HAP-1 (cell line): ENCODE data around the gene PTPRH.
A peak's percentile ranks its signal among the peaks of the same experiment; 100 is the strongest.

Experiments
- DNase-seq, 2 experiments: peaks; one replicate each; pipeline ENCODE4 v3.0.0-alpha.2; 2016 to 2020; ENCODE audit warnings: low spot score in 2 of 2
- H3K27me3 ChIP-seq: fragments of 250-450 bp; sonication (Bioruptor Pico); 2 replicates; pipeline ENCODE4 v1.5.1; 2020; ENCODE audit warnings: low read depth, mild to moderate bottlenecking, moderate library complexity
- H3K36me3 ChIP-seq: fragments of 250-450 bp; sonication (Bioruptor Pico); replicated peaks from 2 replicates; pipeline ENCODE4 v1.5.1; 2020; ENCODE audit warnings: mild to moderate bottlenecking
- H3K4me1 ChIP-seq: fragments of 250-450 bp; sonication (Bioruptor Pico); 2 replicates; pipeline ENCODE4 v1.5.1; 2020; ENCODE audit warnings: mild to moderate bottlenecking
- H3K4me3 ChIP-seq: fragments of 250-450 bp; sonication (Bioruptor Pico); 2 replicates; pipeline ENCODE4 v1.5.1; 2020; ENCODE audit warnings: mild to moderate bottlenecking, moderate library complexity
- H3K9me3 ChIP-seq: fragments of 250-450 bp; sonication (Bioruptor Pico); 2 replicates; pipeline ENCODE4 v1.5.1; 2020; ENCODE audit warnings: mild to moderate bottlenecking, moderate library complexity
- in situ Hi-C: fragments of 300-500 bp; cut with MboI; formaldehyde crosslinking; loops from 3 replicates; pipeline ENCODE4 v1.14.3; 2020; ENCODE audit warnings: low sequenced_read_pairs, inconsistent platforms, mixed read lengths

The PTPRH gene

GRCh38 chr19:55146078-55146704, 63.1 kb downstream of the PTPRH start:
- in situ Hi-C loops, result no loop called here
- peaks cover 2% of the 10 kb centered on the region for H3K4me1 ChIP-seq
- peak overlapping the region; percentile 37 for H3K4me3 ChIP-seq
- no peaks in the 10 kb centered on the region for H3K36me3 ChIP-seq
- H3K27me3 ChIP-seq, result peaks cover 8% of the 10 kb centered on the region
- no peaks in the 10 kb centered on the region for H3K9me3 ChIP-seq
- peak; percentile 27 to 75 for DNase-seq

GRCh38 chr19:55145232-55145631, 64.1 kb downstream of the PTPRH start:
- DNase-seq, result no peak
- H3K27me3 ChIP-seq, result peaks cover 7% of the 10 kb centered on the region
- H3K4me1 ChIP-seq, result peaks cover 2% of the 10 kb centered on the region
- no peak overlapping the region for H3K4me3 ChIP-seq
- H3K9me3 ChIP-seq, result no peaks in the 10 kb centered on the region
- in situ Hi-C loops, result no loop called here
- no peaks in the 10 kb centered on the region for H3K36me3 ChIP-seq

GRCh38 chr19:55141696-55142095, 67.6 kb downstream of the PTPRH start:
- Histone ChIP-seq H3K9me3 (no peaks in the 10 kb centered on the region), H3K27me3 (no peaks in the 10 kb centered on the region), H3K4me1 (no peaks in the 10 kb centered on the region; the same call in none of the 2 replicates), H3K36me3 (no peaks in the 10 kb centered on the region), H3K4me3 (no peak overlapping the region)
- no peak for DNase-seq
- in situ Hi-C loops, result loop anchor here (5.0 kb wide), 1 partner anchor 276 kb away; no protein-coding TSS in a partner anchor

GRCh38 chr19:55137915-55138314, 71.4 kb downstream of the PTPRH start:
- in situ Hi-C loops, result no loop called here
- H3K4me3 ChIP-seq, result no peak overlapping the region
- no peak for DNase-seq
- no peaks in the 10 kb centered on the region for H3K27me3 ChIP-seq
- no peaks in the 10 kb centered on the region for H3K36me3 ChIP-seq
- no peaks in the 10 kb centered on the region; the same call in 1 of the 2 replicates for H3K4me1 ChIP-seq
- H3K9me3 ChIP-seq, result no peaks in the 10 kb centered on the region

- no peak overlapping the region for H3K4me3 ChIP-seq
- no peak for DNase-seq
- no peaks in the 10 kb centered on the region for H3K9me3 ChIP-seq
- in situ Hi-C loops, result no loop called here
- H3K4me1 ChIP-seq, result no peaks in the 10 kb centered on the region; the same call in 1 of the 2 replicates
- H3K27me3 ChIP-seq, result no peaks in the 10 kb centered on the region
- no peaks in the 10 kb centered on the region for H3K36me3 ChIP-seq
These were observed 72.8 kb downstream of the PTPRH start for GRCh38 chr19:55136399-55137102.

- no peaks in the 10 kb centered on the region for H3K36me3 ChIP-seq
- no peak for DNase-seq
- no peaks in the 10 kb centered on the region for H3K4me1 ChIP-seq
- no peak overlapping the region for H3K4me3 ChIP-seq
- in situ Hi-C loops, result no loop called here
- H3K9me3 ChIP-seq, result no peaks in the 10 kb centered on the region
- no peaks in the 10 kb centered on the region for H3K27me3 ChIP-seq
These were observed 74.6 kb downstream of the PTPRH start for GRCh38 chr19:55134736-55135135.

GRCh38 chr19:55133639-55134444, 75.5 kb downstream of the PTPRH start:
- Histone ChIP-seq H3K4me1 (no peaks in the 10 kb centered on the region), H3K4me3 (no peak overlapping the region), H3K27me3 (no peaks in the 10 kb centered on the region), H3K36me3 (no peaks in the 10 kb centered on the region), H3K9me3 (no peaks in the 10 kb centered on the region)
- DNase-seq, result no peak
- in situ Hi-C loops, result no loop called here

- H3K27me3 ChIP-seq, result no peaks in the 10 kb centered on the region
- in situ Hi-C loops, result no loop called here
These were observed 76.7 kb downstream of the PTPRH start for GRCh38 chr19:55132453-55133129.

GRCh38 chr19:55131421-55131820, 77.9 kb downstream of the PTPRH start:
- Histone ChIP-seq H3K4me3 (no peak overlapping the region), H3K4me1 (no peaks in the 10 kb centered on the region), H3K36me3 (no peaks in the 10 kb centered on the region), H3K27me3 (no peaks in the 10 kb centered on the region), H3K9me3 (no peaks in the 10 kb centered on the region)
- in situ Hi-C loops, result no loop called here
- no peak for DNase-seq

More at GRCh38 chr19:55132453-55133129, 76.7 kb downstream of the PTPRH start:
- Histone ChIP-seq H3K9me3 (no peaks in the 10 kb centered on the region), H3K4me3 (no peak overlapping the region), H3K4me1 (no peaks in the 10 kb centered on the region), H3K36me3 (no peaks in the 10 kb centered on the region)
- DNase-seq, result no peak
